Measurements from ENCODE around the gene SAPCD1.

DNA sequence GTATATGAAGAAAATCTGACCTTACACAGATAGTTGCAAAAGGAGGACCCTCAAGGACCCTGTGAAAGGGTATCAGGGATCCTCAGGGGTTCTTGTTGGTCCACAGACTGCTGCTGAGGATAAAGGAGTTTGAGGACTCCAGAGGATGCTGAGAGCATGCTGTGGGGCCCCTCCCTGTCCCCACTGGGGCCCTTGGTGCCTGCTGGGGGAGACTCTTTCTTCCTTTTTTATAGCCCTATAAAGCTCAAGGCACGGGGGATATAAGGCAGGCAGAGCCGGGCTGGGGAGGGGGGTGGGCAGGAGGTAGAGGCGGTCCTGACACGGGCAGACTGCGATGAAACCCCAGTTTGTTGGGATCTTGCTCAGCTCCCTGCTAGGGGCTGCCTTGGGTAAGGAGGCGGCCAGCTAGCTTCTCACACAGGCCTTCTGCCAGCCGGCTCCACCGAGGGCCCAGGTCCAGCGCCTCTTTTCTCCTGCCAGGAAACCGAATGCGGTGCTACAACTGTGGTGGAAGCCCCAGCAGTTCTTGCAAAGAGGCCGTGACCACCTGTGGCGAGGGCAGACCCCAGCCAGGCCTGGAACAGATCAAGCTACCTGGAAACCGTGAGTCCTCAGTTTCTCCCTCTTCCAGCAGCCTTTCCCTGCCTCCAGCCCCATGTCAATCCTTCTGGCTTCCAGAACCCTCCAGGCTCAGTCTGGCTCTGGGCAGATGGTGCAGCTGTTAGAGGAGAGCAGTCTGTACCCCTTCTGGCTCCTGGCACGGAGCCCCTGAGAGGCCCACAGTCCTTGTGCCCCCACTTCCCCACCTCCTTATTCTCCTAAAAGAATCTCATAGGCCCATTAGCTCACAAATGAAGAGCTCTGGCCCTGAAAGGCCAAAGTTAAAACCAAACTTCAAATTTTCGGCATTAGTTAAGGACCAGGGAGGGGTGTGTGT lies 47.2 kb upstream of the SAPCD1 start, which contains the start of gene LY6G6D:
- TF ChIP-seq ARNT (IDR thresholded peaks at IDR 0.05) (no peak), TARDBP (IDR thresholded peaks at IDR 0.05) (no peak), SUZ12 (IDR thresholded peaks at IDR 0.05) (no peak), FOXK2 (IDR thresholded peaks at IDR 0.05) (no peak), CTBP1 (IDR thresholded peaks at IDR 0.05; ENCODE audit: borderline replicate concordance) (no peak), FOXA1 (IDR thresholded peaks at IDR 0.05) (no peak), SP1 (IDR thresholded peaks at IDR 0.05) (no peak), BHLHE40 (IDR thresholded peaks at IDR 0.05; ENCODE audit: borderline replicate concordance) (no peak), FOXM1 (IDR thresholded peaks at IDR 0.05; ENCODE audit: borderline replicate concordance) (no peak), ZNF384 (IDR thresholded peaks at IDR 0.05) (no peak)
- TF ChIP-seq, protein P1, sequence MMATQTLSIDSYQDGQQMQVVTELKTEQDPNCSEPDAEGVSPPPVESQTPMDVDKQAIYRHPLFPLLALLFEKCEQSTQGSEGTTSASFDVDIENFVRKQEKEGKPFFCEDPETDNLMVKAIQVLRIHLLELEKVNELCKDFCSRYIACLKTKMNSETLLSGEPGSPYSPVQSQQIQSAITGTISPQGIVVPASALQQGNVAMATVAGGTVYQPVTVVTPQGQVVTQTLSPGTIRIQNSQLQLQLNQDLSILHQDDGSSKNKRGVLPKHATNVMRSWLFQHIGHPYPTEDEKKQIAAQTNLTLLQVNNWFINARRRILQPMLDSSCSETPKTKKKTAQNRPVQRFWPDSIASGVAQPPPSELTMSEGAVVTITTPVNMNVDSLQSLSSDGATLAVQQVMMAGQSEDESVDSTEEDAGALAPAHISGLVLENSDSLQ (IDR thresholded peaks at IDR 0.05), result no peak
